ENCODE data around the gene CCNL2.

GRCh38 chr1:1357871-1358432 lies 41.2 kb downstream of the CCNL2 start:
- TF ChIP-seq CTCF (conservative IDR thresholded peaks at IDR 0.05 in 1 of 2, IDR thresholded peaks at IDR 0.05 in 1 of 2; ENCODE audit: low read depth in 1 of 2, low read length in 2 of 2) = no peak
- no peak for TF ChIP-seq EZH2 (IDR thresholded peaks at IDR 0.05; ENCODE audit: low read length, missing control alignments)

Data from fibroblast of lung (primary cell).